ENCODE results near the gene RRAGD.
"Not testable (repeated sequence)": the region's sequence is repeated elsewhere in the genome, so short reads cannot be mapped to it uniquely, and the experiment has no call there.

The RRAGD gene

GRCh38 chr6:89411145-89412070 is 665 bp downstream of the RRAGD start:
- DNase-seq (ENCODE audit: low read depth): peak; percentile 2

- no peak for DNase-seq (ENCODE audit: low read depth)
These were observed 1.3 kb downstream of the RRAGD start for GRCh38 chr6:89410788-89411144.

GRCh38 chr6:89410231-89410761 is 1.8 kb downstream of the RRAGD start:
- no peak for DNase-seq (ENCODE audit: low read depth)

- DNase-seq (ENCODE audit: low read depth): no peak
These were observed 2.5 kb downstream of the RRAGD start for GRCh38 chr6:89409461-89410035.

GRCh38 chr6:89406141-89406540 is 5.9 kb downstream of the RRAGD start:
- no peak for DNase-seq (ENCODE audit: low read depth)

- no peak for DNase-seq (ENCODE audit: low read depth)
These were observed 7.6 kb downstream of the RRAGD start for GRCh38 chr6:89404512-89404911.

GRCh38 chr6:89402776-89403175 is 9.3 kb downstream of the RRAGD start:
- no peak for DNase-seq (ENCODE audit: low read depth)

- no peak for DNase-seq (ENCODE audit: low read depth)
These were observed 11.1 kb downstream of the RRAGD start for GRCh38 chr6:89400912-89401399.

GRCh38 chr6:89400050-89400449 is 12.0 kb downstream of the RRAGD start:
- no peak for DNase-seq (ENCODE audit: low read depth)

- no peak for DNase-seq (ENCODE audit: low read depth)
These were observed 13.1 kb downstream of the RRAGD start for GRCh38 chr6:89398762-89399525.

GRCh38 chr6:89397884-89398283 is 14.2 kb downstream of the RRAGD start:
- not testable (repeated sequence) for DNase-seq (ENCODE audit: low read depth)

- DNase-seq (ENCODE audit: low read depth): no peak
These were observed 18.4 kb downstream of the RRAGD start for GRCh38 chr6:89393659-89394058.

- no peak for DNase-seq (ENCODE audit: low read depth)
These were observed 19.2 kb downstream of the RRAGD start for GRCh38 chr6:89392823-89393222.

- DNase-seq (ENCODE audit: low read depth): no peak
These were observed 23.2 kb downstream of the RRAGD start for GRCh38 chr6:89388846-89389245.

- no peak for DNase-seq (ENCODE audit: low read depth)
These were observed 24.4 kb downstream of the RRAGD start for GRCh38 chr6:89387516-89388201.

GRCh38 chr6:89386917-89387491 is 25.1 kb downstream of the RRAGD start:
- DNase-seq (ENCODE audit: low read depth): no peak

GRCh38 chr6:89385846-89386245 is 26.2 kb downstream of the RRAGD start:
- no peak for DNase-seq (ENCODE audit: low read depth)

GRCh38 chr6:89385156-89385667 is 26.9 kb downstream of the RRAGD start:
- DNase-seq (ENCODE audit: low read depth): no peak

- no peak for DNase-seq (ENCODE audit: low read depth)
These were observed 31.0 kb downstream of the RRAGD start for GRCh38 chr6:89381031-89381430.

- no peak for DNase-seq (ENCODE audit: low read depth)
These were observed 32.8 kb downstream of the RRAGD start for GRCh38 chr6:89379281-89379680.

- no peak for DNase-seq (ENCODE audit: low read depth)
These were observed 33.4 kb downstream of the RRAGD start for GRCh38 chr6:89378628-89379027.

All from stimulated activated CD8-positive, alpha-beta memory T cell treated with anti-CD3 and anti-CD28 coated beads, Interleukin-4, amount 100 ng/mL, for 24 hours (primary cell).